Stimulated activated effector memory CD8-positive, alpha-beta T cell treated with anti-CD3 and anti-CD28 coated beads, Interleukin-12 subunit alpha, Interleukin-12 subunit beta, amount 100 ng/mL, for 72 hours (primary cell): ENCODE results near the gene PSMC2.

ENCODE experiments used
- ATAC-seq: fragments of 150-1000 bp; cut with Tn5 transposase; 2 replicates; pipeline ENCODE4 v1.10.0; 2021
- DNase-seq, 2 donors: peaks; one replicate each; pipeline ENCODE4 v3.0.0; 2021 to 2022; ENCODE audit warnings: low spot score in 2 of 2
- H3K27ac Mint-ChIP-seq: one replicate; pipeline ENCODE4 v1.8.0; 2022; ENCODE audit warnings: mild to moderate bottlenecking, mixed read lengths
- H3K36me3 Mint-ChIP-seq: one replicate; pipeline ENCODE4 v1.8.0; 2022; ENCODE audit warnings: mild to moderate bottlenecking, mixed read lengths
- H3K4me1 Mint-ChIP-seq: one replicate; pipeline ENCODE4 v1.8.0; 2022; ENCODE audit warnings: mixed read lengths
- H3K4me3 Mint-ChIP-seq: one replicate; pipeline ENCODE4 v1.8.0; 2022; ENCODE audit warnings: mild to moderate bottlenecking, mixed read lengths
- H3K9me3 Mint-ChIP-seq: one replicate; pipeline ENCODE4 v1.8.0; 2022; ENCODE audit warnings: mixed read lengths

PSMC2 gene

GRCh38 chr7:103346396-103346795, 1.0 kb upstream of the PSMC2 start:
- Mint-ChIP-seq H3K4me3 (peak overlapping the region; percentile 95), H3K9me3 (no peaks in the 10 kb centered on the region), H3K4me1 (peaks cover 42% of the 10 kb centered on the region), H3K36me3 (peaks cover 63% of the 10 kb centered on the region), H3K27ac (peak overlapping the region; percentile 99)
- no peak for DNase-seq
- no peak for ATAC-seq

GRCh38 chr7:103348452-103348851, 1.0 kb downstream of the PSMC2 start:
- no peaks in the 10 kb centered on the region for H3K9me3 Mint-ChIP-seq
- no peak for ATAC-seq
- H3K27ac Mint-ChIP-seq, result peak overlapping the region; percentile 99
- H3K4me3 Mint-ChIP-seq, result peak overlapping the region; percentile 95
- H3K4me1 Mint-ChIP-seq, result peaks cover 47% of the 10 kb centered on the region
- peaks cover 63% of the 10 kb centered on the region for H3K36me3 Mint-ChIP-seq
- DNase-seq, result no peak

- peak overlapping the region; percentile 95 for H3K4me3 Mint-ChIP-seq
- H3K27ac Mint-ChIP-seq, result peak overlapping the region; percentile 99
- peaks cover 65% of the 10 kb centered on the region for H3K36me3 Mint-ChIP-seq
- no peak for DNase-seq
- peaks cover 47% of the 10 kb centered on the region for H3K4me1 Mint-ChIP-seq
- no peak for ATAC-seq
- no peaks in the 10 kb centered on the region for H3K9me3 Mint-ChIP-seq
Measured at GRCh38 chr7:103348959-103349358, 1.5 kb downstream of the PSMC2 start.

- ATAC-seq (no peak), DNase-seq (no peak)
- peaks cover 47% of the 10 kb centered on the region for H3K4me1 Mint-ChIP-seq
- peak overlapping the region; percentile 99 for H3K27ac Mint-ChIP-seq
- peaks cover 65% of the 10 kb centered on the region for H3K36me3 Mint-ChIP-seq
- H3K4me3 Mint-ChIP-seq, result peak overlapping the region; percentile 95
- H3K9me3 Mint-ChIP-seq, result no peaks in the 10 kb centered on the region
Measured at GRCh38 chr7:103349805-103350204, 2.4 kb downstream of the PSMC2 start.

- DNase-seq (no peak), ATAC-seq (no peak)
- H3K9me3 Mint-ChIP-seq, result no peaks in the 10 kb centered on the region
- peaks cover 52% of the 10 kb centered on the region for H3K36me3 Mint-ChIP-seq
- no peak overlapping the region for H3K4me3 Mint-ChIP-seq
- H3K27ac Mint-ChIP-seq, result no peak overlapping the region
- H3K4me1 Mint-ChIP-seq, result no peaks in the 10 kb centered on the region
Measured at GRCh38 chr7:103369432-103369831, 22.0 kb downstream of the PSMC2 start.

GRCh38 chr7:103373866-103374643, 26.6 kb downstream of the PSMC2 start:
- Mint-ChIP-seq H3K4me1 (no peaks in the 10 kb centered on the region), H3K4me3 (no peak overlapping the region), H3K36me3 (peaks cover 6% of the 10 kb centered on the region), H3K9me3 (no peaks in the 10 kb centered on the region), H3K27ac (no peak overlapping the region)
- ATAC-seq (no peak), DNase-seq (no peak)

GRCh38 chr7:103379270-103379975, 32.0 kb downstream of the PSMC2 start:
- Mint-ChIP-seq H3K36me3 (no peaks in the 10 kb centered on the region), H3K27ac (no peak overlapping the region), H3K9me3 (no peaks in the 10 kb centered on the region), H3K4me1 (no peaks in the 10 kb centered on the region), H3K4me3 (no peak overlapping the region)
- ATAC-seq (no peak), DNase-seq (no peak)

GRCh38 chr7:103380395-103381191, 33.1 kb downstream of the PSMC2 start:
- Mint-ChIP-seq H3K4me1 (no peaks in the 10 kb centered on the region), H3K27ac (no peak overlapping the region), H3K36me3 (no peaks in the 10 kb centered on the region), H3K9me3 (no peaks in the 10 kb centered on the region), H3K4me3 (no peak overlapping the region)
- no peak for DNase-seq
- ATAC-seq, result no peak

GRCh38 chr7:103381280-103382031, 34.0 kb downstream of the PSMC2 start:
- Mint-ChIP-seq H3K9me3 (no peaks in the 10 kb centered on the region), H3K36me3 (no peaks in the 10 kb centered on the region), H3K27ac (no peak overlapping the region), H3K4me1 (no peaks in the 10 kb centered on the region), H3K4me3 (no peak overlapping the region)
- no peak for DNase-seq
- no peak for ATAC-seq

GRCh38 chr7:103382032-103382402, 34.6 kb downstream of the PSMC2 start:
- no peak for ATAC-seq
- H3K4me1 Mint-ChIP-seq, result no peaks in the 10 kb centered on the region
- DNase-seq, result no peak
- no peaks in the 10 kb centered on the region for H3K36me3 Mint-ChIP-seq
- no peaks in the 10 kb centered on the region for H3K9me3 Mint-ChIP-seq
- no peak overlapping the region for H3K27ac Mint-ChIP-seq
- H3K4me3 Mint-ChIP-seq, result no peak overlapping the region

- Mint-ChIP-seq H3K9me3 (no peaks in the 10 kb centered on the region), H3K27ac (no peak overlapping the region), H3K4me3 (no peak overlapping the region), H3K4me1 (no peaks in the 10 kb centered on the region), H3K36me3 (no peaks in the 10 kb centered on the region)
- ATAC-seq (no peak), DNase-seq (no peak)
Measured at GRCh38 chr7:103387242-103387641, 39.8 kb downstream of the PSMC2 start.

- no peak for ATAC-seq
- Mint-ChIP-seq H3K9me3 (no peaks in the 10 kb centered on the region), H3K4me3 (no peak overlapping the region), H3K27ac (no peak overlapping the region), H3K4me1 (no peaks in the 10 kb centered on the region), H3K36me3 (no peaks in the 10 kb centered on the region)
- no peak for DNase-seq
Measured at GRCh38 chr7:103388469-103389140, 41.2 kb downstream of the PSMC2 start.

GRCh38 chr7:103389263-103389662, 41.8 kb downstream of the PSMC2 start:
- Mint-ChIP-seq H3K4me1 (no peaks in the 10 kb centered on the region), H3K4me3 (no peak overlapping the region), H3K27ac (no peak overlapping the region), H3K9me3 (no peaks in the 10 kb centered on the region), H3K36me3 (no peaks in the 10 kb centered on the region)
- ATAC-seq, result no peak
- no peak for DNase-seq

GRCh38 chr7:103391150-103391549, 43.7 kb downstream of the PSMC2 start:
- H3K9me3 Mint-ChIP-seq, result no peaks in the 10 kb centered on the region
- no peak overlapping the region for H3K4me3 Mint-ChIP-seq
- no peak for ATAC-seq
- H3K4me1 Mint-ChIP-seq, result no peaks in the 10 kb centered on the region
- no peaks in the 10 kb centered on the region for H3K36me3 Mint-ChIP-seq
- no peak for DNase-seq
- H3K27ac Mint-ChIP-seq, result no peak overlapping the region
